Right hindlimb (tissue), 1 donor: ENCODE data around the gene ITCH.
"Not testable (repeated sequence)": the region's sequence is repeated elsewhere in the genome, so short reads cannot be mapped to it uniquely, and the experiment has no call there.

Source experiments
- DNase-seq: peaks from one replicate; pipeline ENCODE4 v3.0.0-alpha.2; 2018

ITCH gene

DNA sequence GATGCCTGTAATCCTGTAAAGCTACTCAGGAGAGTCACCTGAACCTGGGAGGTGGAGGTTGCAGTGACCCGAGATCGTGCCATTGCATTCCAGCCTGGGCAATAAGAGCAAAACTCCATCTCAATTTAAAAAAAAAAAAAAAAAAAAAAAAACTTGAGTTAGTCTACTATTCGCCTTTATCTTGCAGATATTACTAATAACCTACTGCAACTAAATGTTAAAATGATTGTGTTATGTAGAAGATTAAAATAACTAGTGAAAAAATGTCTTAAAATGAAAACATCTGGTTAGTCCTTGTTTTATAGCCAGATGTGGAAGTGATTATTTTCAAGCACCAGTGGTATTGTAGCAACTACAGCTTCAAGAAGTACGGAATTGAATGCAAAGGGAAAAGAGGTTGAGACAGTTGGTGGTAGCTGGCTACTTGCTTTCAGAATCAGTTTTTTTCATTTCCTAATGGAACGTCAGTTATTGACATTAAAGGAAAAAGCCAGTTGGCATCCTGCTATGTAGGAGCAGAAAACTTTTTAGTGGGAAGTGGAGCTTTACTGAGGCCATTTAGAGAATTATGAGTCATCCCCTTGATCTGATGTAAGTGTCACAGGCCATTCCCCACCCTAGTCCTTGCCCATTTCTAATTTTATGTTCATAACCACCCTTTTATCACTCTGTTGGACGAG is 109.3 kb downstream of the ITCH start:
- no peak for DNase-seq

DNA sequence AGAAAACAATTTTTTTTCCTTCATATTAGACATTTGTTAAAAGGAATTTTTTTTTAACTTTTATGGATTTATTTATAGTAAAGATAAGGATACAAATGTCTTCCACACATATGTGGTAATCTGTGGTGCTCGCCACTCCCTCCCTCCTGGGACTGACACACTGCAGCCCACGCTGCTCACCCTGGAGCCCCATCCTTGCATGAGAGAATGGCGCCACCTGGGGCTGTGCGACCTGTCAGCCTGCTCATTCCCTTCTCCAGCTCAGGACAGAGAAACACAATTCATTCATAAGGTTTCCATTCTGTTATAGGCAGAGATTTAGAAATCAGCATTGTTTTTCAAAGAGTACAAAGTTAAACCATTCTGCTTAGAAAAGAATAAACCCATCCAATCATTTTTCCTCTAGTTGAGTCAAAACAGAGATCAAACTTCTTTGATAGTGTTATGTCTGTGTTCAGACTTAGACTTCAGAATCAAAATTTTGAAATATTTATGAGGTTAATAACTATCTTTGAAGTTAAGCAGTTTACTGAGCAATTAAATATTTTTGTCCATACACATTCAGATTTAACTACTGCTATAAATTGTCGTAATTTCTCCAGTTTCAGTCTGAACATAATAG is 110.3 kb downstream of the ITCH start:
- DNase-seq: peak; percentile 40

DNA sequence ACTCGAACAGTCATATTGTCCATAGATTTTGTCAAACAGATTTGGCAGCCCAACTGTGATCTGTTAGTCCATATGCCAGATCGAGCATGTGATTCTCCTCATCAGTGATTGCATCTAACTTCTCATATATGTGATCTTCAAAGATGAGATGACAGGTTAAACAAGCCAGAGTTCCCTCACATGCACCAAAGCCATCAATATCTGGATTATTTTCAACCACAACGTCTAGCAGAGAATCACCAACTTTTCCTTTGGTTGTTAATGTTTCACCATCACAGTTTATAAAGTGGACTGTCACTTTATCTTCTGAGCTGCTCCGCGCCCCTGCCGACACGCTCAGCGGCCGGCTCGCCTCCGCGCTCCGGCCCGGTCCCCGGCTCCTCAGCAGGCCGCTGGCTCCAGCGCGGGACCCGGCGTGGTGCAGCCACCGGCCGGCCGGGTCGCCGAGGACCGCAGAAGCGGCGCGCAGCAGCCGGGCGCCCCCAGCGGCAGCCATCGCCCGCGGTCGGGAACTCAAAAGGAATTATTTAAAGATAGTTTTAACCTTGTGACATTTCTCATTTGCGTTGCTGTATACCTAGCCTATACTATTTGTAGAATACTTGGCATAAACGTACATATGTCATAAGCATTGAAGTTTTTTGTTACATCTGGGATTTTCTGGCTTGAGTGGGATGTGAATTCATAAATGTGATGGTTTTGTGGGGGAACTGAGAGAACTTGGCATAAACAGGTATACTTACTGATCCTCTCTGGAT is 113.1 kb downstream of the ITCH start:
- peak; percentile 66 for DNase-seq

DNA sequence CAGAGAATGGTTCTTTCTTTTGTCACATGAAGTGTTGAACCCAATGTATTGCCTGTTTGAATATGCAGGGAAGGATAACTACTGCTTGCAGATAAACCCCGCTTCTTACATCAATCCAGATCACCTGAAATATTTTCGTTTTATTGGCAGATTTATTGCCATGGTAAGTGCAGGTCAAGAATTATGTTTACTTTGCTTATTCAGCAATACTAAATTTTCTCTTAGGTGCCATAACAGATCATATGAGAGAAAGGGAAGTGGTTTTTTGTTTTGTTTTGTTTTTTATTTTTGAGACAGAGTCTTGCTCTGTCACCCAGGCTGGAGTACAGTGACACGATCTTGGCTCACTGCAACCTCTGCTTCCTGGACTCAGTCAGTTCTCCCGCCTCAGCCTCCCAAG is 116.6 kb downstream of the ITCH start:
- no peak for DNase-seq

DNA sequence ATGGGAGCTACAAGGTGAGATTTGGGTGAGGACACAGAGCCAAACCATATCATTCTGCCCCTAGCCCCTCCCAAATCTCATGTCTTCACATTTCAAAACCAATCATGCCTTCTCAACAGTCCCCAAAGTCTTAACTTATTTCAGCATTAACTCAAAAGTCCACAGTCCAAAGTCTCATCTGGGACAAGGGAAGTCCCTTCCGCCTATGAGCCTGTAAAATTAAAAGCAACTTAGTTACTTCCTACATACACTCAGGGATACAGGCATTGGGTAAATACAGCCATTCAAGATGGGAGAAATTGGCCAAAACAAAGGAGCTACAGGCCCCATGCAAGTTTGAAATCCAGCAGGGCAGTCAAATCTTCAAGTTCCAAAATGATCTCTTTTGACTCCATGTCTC is 119.1 kb downstream of the ITCH start:
- DNase-seq: not testable (repeated sequence)

DNA sequence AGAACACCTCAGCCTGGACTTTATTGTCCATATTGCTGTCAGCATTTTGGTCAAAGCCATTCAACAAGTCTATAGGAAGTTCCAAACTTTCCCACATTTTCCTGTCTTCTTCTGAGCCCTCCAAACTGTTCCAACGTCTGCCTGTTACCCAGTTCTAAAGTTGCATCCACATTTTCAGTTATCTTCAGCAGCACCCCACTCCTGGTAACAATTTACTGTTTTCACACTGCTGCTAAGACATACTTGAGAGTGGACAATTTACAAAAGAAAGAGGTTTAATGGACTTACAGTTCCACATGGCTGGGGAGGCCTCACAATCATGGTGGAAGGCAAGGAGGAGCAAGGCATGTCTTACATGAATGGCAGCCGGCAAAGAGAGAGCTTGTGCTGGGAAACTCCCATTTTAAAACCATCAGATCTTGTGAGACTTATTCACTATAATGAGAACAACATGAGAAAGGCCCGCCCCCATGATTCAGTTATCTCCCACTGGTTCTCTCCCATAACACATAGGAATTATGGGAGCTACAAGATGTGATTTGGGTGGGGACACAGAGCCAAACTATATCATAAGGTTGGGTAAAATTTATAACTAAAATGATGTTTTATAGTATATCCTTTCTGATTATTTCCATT is 120.6 kb downstream of the ITCH start:
- DNase-seq: not testable (repeated sequence)

DNA sequence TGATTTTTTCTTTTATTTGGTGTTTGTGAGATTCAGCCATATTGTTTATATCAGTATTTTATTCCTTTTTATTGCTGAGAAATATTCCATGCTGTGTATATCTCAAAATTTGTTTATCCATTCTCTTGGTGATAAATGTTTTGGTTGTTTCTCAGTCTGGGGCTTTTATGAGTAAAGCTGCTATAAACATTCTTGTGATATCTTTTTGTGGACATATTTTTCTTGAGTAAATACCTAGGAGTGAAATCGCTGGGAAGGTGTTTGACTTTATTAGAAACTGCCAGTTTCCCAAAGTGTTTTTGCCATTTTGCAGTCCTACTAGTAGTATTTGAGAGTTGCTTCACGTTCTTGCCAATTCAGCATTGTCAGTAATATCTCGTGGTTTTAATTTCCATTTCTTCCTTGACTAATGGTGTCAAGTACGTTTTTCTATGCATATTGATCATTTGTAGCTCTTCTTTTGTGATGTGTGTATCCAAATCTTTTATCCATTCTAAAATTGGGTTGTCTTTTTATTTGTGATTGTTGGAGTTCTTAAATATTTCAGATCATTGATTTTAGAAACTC is 122.1 kb downstream of the ITCH start:
- DNase-seq: no peak

DNA sequence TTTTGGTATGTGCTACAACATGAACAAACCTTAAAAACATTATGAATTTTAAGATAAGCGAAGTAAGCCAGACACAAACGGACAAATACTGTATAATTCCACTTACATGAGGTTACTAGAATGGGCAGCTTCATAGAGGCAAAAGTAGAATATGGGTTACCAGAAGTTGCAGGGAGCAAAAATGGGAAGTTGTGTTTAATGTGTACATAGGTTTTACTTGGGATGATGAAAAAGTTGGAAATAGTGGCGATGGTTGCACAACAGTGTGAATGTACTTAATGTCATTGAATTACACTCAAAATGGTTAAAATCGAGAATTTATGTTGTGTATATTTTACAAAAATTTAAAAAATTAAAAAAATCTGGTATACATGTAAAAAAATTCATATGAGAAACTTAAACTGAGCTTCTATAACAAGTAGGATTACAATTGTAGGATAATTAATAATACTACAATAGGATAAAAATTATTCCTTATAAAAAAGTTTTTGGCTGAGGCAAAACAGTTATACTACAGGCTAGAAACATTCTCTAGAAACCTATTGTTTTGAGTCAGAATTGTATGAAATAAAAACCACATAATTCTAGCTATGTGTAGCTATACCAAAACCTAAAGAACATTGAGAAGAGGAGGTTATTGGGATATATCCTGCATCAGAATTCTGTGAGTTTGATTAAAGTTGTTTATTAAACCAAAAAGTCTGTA is 128.3 kb downstream of the ITCH start:
- no peak for DNase-seq

DNA sequence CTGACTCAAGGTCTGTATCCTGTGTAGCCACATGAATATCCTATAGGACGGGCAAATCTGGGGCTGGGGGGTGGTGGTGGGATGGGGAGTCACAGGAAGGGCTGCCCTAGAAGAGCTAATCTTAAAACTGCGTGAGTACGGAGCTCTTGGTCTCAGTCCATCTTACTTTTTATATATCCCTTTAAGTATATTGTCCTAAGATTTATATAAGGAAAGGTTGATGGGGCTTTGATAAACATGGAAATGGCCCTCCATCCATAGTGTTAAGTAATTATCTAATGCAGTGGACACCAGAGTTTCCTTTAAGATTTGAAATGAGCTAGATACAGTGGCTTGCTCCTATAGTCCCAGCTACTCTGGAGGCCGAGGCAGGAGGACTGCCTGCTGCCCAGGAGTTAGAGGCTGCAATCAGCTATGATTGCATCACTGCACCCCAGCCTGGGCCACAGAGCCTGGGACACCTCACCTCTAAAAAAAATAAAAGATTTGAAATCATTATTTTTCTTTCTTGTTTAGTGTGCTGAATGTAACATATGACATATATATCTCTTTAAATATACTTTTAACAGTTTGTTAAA is 128.9 kb downstream of the ITCH start:
- no peak for DNase-seq

DNA sequence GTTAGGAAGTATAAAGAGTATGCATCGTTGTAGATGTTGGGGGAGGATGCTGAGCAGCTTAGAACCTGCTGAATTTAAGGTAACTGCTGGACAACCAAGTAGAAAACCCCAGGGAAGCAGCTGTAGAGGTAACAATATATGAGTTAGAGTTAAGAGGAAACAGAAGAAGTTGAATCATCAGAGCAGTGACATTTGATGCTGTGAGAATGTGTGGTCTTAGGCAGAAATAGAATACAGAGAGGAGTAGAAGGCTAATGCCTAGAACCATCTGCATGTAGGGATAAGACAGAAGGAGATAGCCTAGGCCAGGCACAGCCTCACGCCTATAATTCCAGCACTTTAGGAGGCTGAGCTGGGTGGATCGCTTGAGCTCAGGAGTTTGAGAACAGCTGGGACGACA is 130.6 kb downstream of the ITCH start:
- no peak for DNase-seq

DNA sequence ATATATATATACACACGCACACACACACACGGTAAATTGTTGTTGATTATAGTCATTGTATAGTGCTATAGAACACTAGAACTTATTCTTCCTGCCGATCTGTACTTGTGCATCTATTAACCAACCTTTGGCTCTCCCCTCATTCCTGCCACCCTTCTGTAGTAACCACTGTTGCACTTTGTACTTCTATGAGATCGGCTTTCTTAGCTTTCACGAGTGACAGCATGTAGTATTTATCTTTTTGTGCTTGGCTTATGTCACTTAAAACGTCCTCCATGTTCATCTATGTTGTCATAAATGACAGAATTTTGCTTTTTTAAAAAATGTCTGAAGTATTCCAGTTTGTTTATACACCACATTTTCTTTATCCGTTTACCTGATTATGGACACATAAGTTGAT is 132.2 kb downstream of the ITCH start:
- DNase-seq: no peak

DNA sequence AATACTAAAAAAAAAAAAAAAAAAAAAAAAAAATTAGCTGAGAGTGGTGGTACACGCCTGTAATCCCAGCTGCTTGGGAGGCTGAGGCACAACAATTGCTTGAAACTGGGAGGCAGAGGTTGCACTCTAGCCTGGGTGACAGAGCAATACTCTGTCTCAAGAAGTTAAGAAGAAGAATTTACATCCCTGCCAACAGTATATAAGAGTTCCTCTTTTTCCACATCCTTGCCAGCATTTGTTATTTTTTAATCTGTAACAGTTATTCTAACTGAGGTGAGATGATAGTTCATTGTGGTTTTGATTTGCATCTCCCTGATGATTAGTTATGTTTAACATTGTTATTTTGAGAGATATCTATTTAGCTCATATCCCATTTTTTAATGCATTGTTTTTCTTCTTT is 132.8 kb downstream of the ITCH start:
- DNase-seq: no peak

DNA sequence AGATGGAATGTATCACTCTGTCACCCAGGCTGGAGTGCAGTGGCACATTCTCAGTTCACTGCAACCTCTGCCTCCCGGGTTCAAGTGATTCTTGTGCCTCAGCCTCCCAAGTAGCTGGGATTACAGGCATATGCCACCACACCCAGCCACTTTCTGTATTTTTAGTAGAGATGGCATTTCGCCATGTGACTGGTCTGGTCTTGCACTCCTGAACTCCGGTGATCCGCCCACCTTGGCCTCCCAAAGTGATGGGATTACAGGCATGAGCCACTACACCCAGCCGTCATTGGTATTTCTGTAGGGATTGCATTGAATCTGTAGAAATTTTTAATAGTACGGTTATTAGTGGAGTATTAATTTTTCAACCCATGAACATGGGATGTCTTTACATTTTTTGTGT is 134.5 kb downstream of the ITCH start:
- not testable (repeated sequence) for DNase-seq

DNA sequence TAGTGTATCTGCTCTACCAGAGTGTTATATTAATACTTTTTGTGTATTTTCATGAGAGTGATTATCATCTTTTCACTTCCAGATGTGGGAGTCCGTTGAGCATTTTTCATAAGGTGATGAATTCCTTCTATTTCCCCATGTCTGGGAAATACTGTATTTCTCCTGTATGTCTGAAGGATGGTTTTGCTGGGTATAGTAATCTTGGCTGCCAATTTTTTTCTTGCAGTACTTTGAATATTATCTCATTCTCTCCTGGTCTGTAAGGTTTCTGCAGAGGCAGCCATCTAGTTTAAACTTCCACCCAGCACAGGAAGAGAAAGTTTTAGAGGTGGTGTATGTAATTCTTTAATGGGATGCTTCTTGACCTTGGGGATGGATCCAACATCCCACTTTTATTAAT is 137.8 kb downstream of the ITCH start:
- no peak for DNase-seq

DNA sequence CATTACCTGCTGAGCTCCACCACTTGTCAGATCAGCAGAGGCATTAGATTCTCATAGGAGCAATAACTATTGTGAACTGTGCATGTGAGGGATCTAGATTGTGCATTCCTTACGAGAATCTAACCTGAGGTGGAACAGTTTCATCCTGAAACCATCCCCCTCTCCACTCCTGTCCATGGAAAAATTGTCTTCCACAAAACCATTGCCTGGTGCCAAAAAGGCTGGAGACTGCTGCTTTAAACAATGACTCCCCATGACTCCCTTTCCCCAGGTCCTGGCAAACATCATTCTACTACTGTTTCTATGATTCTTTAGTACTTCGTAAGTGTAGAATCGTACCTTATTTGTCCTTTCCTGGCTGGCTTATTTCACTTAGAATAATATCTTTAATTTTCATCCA is 143.4 kb downstream of the ITCH start:
- DNase-seq: no peak

DNA sequence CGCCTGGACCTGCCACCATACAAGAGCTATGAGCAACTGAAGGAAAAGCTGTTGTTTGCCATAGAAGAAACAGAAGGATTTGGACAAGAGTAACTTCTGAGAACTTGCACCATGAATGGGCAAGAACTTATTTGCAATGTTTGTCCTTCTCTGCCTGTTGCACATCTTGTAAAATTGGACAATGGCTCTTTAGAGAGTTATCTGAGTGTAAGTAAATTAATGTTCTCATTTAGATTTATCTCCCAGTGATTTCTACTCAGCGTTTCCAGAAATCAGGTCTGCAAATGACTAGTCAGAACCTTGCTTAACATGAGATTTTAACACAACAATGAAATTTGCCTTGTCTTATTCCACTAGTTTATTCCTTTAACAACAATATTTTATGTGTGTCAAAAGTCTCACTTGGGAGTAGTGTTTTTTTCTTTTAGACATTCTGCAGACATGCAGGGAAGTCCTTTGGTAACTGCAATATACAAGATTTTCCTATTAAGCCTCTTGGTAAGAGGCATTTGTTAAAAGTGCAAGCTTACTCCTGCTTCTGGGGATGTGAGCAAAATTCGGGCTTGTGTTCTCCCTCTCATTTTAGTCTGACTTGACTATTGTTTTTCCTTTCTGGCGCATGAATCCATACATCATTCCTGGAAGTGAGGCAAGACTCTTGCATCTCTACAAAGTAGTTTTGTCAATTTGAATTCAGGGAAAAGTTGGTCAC is 144.8 kb downstream of the ITCH start:
- no peak for DNase-seq

DNA sequence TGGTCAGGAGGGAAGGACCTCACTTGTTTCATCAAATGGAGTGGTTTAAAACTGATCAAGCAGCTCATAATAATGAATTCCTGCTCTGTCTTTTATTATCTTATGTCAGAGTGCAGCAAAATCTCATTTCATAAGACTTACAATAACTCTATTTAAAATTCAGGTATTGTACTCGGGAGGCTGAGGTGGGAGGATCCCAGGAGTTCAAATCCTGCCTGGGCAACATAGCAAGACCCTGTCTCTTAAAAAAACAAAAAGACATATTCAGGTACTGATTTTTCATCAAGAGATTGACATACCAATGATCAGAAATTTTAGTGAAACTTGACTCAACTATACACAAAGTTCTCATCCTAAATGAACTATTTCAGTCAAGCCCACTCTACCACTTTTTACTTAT is 147.5 kb downstream of the ITCH start:
- no peak for DNase-seq

DNA sequence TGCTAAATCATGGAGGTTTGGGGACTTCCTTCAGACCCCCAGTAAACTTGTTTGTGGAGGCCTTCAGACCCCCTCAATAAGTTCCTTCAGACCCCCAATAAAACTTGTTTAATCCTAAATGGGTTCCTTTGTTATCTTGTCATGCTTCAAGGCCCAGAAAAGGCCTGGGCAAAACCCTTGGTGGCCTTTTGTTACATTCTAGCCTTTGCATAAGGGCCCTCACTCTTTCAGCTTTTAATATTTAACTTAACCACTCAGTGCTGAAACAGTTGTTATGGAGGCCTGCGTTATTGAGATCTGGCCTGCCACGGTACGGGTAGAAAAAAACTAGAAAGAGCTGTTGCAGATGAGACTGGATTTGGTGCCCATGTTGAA is 148.8 kb downstream of the ITCH start:
- DNase-seq: no peak

DNA sequence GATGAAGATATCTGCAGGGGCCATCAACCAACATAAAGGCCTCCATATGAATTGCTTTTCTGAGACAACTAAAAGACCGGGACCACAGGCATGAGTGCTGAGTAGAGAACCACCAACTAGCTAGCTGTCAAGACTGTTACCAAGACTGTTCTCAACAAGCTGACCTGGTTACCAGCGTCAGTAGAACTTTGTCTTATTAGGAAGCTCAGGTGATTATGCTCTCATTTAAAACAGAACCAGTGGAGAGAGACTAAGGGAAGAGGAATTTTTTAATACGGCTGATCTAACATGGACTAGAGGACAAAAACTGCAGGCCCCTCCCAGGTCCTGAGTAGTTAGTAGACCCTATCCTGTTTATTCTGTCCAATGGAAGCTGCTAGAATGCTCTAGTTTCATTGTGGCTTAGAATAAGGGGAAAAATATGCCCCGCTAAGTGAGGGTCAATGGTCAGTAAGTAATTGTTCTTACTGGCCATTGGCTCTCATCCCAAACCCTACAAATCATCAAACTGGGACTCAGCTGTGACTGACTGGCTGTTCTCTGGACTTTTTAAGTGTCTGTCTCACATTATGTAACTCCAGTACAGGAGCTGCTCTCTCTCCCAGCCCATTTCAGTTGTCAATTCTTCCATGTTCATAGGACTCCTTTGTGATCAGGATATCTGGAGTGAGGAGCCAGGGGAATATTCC is 149.3 kb downstream of the ITCH start:
- no peak for DNase-seq

DNA sequence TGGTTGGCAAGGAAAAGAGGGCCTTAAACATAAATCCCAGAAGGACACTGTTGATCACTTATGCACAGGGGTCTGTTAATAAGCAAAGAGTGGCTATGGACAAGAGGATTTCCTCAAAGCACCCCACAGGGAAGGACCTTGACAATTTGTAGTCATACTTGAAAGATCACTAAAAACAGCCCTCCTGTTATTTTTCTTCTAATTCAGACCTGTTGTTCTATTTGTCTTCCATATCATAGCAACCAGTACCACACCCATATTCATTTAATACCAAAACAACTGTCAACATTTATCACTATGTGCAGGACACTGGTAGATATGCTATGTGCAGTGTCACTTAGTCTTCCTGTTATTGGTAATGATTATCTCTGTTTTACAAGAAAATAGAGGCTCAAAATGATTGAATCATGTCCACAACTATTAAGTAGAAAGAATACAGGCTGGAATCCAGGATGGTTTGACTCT is 149.9 kb downstream of the ITCH start:
- DNase-seq: no peak

DNA sequence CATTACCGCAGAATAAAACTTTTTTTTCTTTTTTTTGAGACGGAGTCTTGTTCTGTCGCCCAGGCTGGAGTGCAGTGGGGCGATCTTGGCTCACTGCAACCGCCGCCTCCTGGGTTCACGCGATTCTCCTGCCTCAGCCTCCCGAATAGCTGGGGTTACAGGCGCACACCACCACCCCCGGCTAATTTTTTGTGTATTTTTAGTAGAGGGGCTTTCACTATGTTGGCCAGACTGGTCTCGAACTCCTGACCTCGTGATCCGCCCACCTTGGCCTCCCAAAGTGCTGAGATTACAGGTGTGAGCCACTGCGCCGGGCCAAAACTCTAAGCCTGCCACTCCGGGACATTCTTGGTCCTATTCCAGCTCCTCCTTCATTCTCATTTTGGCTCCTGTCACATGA is 151.0 kb downstream of the ITCH start:
- not testable (repeated sequence) for DNase-seq
